ENCODE measurements around the gene SAMHD1. TPM values are rescaled to one million over a fixed set of nuclear protein-coding genes. Genes with fewer than 3 reads are reported as not detected.

Gene SAMHD1
- total and polyA plus RNA-seq, 2 experiments from 2014 or later = 7.3 to 10.3 TPM

DNA sequence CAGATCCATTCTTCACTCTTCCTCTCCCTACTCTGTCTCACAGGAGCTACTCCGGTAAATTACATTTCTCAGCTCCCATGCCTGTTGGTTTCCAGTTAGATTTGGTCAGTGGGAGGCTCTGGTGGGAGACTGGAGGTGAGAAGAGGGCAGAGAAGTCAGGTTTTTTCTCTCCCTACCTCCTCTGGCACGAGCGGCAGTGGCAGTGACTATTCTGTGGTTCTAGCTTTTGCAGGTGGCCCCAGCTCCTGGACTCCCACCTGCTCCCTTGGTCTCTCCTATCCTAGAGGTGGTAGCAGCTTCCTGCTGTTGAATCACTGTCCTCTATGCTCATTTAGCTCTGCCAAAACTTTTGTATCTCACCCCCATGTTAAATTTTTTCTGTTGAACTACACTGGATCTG lies 57.7 kb downstream of the SAMHD1 start:
- Histone ChIP-seq H3K36me3 (no peaks in the 10 kb centered on the region), H3K9me3 (ENCODE audit: low read depth) (no peaks in the 10 kb centered on the region), H3K4me3 (no peak overlapping the region), H3K4me1 (ENCODE audit: low read depth) (no peaks in the 10 kb centered on the region), H3K27me3 (no peaks in the 10 kb centered on the region), H3K27ac (no peak overlapping the region)
- TF ChIP-seq, protein P1, sequence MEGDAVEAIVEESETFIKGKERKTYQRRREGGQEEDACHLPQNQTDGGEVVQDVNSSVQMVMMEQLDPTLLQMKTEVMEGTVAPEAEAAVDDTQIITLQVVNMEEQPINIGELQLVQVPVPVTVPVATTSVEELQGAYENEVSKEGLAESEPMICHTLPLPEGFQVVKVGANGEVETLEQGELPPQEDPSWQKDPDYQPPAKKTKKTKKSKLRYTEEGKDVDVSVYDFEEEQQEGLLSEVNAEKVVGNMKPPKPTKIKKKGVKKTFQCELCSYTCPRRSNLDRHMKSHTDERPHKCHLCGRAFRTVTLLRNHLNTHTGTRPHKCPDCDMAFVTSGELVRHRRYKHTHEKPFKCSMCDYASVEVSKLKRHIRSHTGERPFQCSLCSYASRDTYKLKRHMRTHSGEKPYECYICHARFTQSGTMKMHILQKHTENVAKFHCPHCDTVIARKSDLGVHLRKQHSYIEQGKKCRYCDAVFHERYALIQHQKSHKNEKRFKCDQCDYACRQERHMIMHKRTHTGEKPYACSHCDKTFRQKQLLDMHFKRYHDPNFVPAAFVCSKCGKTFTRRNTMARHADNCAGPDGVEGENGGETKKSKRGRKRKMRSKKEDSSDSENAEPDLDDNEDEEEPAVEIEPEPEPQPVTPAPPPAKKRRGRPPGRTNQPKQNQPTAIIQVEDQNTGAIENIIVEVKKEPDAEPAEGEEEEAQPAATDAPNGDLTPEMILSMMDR (IDR thresholded peaks at IDR 0.05; ENCODE audit: low read depth, low read length) = no peak
- DNase-seq (ENCODE audit: low read depth in 1 of 2, low spot score in 1 of 2) = no peak

DNA sequence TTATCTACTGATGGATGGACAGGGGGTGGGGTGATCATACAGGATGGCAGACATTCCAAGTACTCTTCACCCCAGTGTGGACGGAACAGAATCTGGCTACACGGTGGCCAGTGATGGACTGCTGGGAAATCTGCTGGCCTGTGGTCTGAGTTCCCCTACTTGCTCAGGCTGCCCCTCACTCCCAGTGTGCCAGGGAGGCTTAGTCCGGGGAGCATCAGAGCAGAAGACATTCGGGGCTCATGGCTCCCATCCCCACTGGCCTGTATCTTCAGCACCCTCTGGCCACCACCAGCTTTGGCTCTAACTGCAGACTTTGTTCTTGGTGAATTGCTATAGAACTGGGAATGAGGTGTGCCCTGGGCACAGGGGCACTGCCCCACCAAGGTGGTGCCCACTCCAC lies 60.3 kb downstream of the SAMHD1 start:
- no peak for DNase-seq (ENCODE audit: low read depth in 1 of 2, low spot score in 1 of 2)
- Histone ChIP-seq H3K27ac (no peak overlapping the region), H3K27me3 (no peaks in the 10 kb centered on the region), H3K4me1 (ENCODE audit: low read depth) (no peaks in the 10 kb centered on the region), H3K4me3 (no peak overlapping the region), H3K9me3 (ENCODE audit: low read depth) (no peaks in the 10 kb centered on the region), H3K36me3 (no peaks in the 10 kb centered on the region)
- TF ChIP-seq, protein P1 (IDR thresholded peaks at IDR 0.05; ENCODE audit: low read depth, low read length) = no peak

DNA sequence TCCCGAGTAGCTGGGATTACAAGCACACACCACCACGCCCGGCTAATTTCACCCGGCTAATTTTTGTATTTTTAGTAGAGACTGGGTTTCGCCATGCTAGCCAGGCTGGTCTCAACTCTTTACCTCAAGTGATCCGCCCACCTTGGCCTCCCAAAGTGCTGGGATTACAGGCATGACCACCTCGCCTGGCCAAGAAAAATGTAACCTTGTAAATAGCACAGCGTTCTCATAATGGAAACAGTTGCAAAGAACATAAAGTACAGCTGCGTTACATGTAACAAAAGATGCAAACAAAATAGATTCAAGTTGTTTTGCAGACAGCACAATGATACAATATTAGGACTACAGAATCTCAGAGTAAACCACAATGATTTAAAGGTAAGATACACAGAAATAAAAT lies 60.9 kb downstream of the SAMHD1 start:
- Histone ChIP-seq H3K4me3 (no peak overlapping the region), H3K36me3 (no peaks in the 10 kb centered on the region), H3K4me1 (ENCODE audit: low read depth) (no peaks in the 10 kb centered on the region), H3K27ac (no peak overlapping the region), H3K9me3 (ENCODE audit: low read depth) (no peaks in the 10 kb centered on the region), H3K27me3 (no peaks in the 10 kb centered on the region)
- no peak for DNase-seq (ENCODE audit: low read depth in 1 of 2, low spot score in 1 of 2)
- TF ChIP-seq, protein P1 (IDR thresholded peaks at IDR 0.05; ENCODE audit: low read depth, low read length) = no peak

DNA sequence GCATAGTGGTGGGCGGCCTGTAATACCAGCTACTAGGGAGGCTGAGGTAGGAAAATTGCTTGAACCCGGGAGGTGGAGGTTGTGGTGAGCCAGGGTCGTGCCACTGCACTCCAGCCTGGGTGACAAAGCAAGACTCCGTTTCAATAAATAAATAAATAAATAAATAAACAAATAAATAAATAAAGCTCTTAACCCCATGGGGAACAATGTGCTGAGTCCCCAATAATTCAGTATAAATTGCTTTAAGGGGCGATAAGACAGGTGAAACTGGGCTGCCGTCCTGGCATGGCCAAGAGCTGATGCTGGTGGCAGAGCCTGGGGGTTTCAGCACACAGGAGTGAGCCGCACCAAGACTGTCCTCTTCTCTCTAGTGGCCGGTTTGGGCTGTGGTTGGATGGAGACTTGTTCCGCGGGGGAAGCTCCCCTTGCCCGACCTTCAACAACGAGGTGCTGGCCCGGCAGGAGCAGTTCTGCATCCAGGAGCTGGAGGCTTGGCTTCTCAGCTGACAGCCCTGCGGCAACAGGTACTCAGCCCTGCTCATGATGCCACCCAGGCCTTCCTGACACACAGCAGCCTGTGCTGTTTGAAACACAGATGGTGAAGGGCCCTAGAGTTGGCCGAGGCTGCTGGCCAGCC lies 62.5 kb downstream of the SAMHD1 start:
- TF ChIP-seq, protein P1 (IDR thresholded peaks at IDR 0.05; ENCODE audit: low read depth, low read length) = no peak
- no peak for DNase-seq (ENCODE audit: low read depth in 1 of 2, low spot score in 1 of 2)
- Histone ChIP-seq H3K27ac (no peak overlapping the region), H3K4me1 (ENCODE audit: low read depth) (no peaks in the 10 kb centered on the region), H3K27me3 (no peaks in the 10 kb centered on the region), H3K4me3 (no peak overlapping the region), H3K9me3 (ENCODE audit: low read depth) (no peaks in the 10 kb centered on the region), H3K36me3 (no peaks in the 10 kb centered on the region)

DNA sequence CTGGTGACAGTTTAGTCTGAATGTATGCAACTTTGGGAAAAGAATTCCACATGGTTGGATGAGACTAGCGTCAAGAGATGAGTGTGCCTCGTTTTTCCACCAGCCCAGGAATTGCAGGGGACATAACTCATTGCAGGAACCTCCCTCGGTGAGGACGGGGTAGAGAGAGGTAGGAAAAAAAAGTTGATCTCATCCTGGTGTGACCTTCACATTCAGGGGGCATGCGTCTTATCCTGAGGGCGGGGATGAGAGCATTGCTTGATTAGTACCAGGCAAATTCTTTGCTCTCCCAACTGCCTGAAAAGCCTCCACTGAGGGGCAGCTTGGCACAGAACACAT lies 63.8 kb downstream of the SAMHD1 start:
- Histone ChIP-seq H3K27me3 (no peaks in the 10 kb centered on the region), H3K4me1 (ENCODE audit: low read depth) (no peaks in the 10 kb centered on the region), H3K4me3 (no peak overlapping the region), H3K36me3 (no peaks in the 10 kb centered on the region), H3K9me3 (ENCODE audit: low read depth) (no peaks in the 10 kb centered on the region), H3K27ac (no peak overlapping the region)
- DNase-seq (ENCODE audit: low read depth in 1 of 2, low spot score in 1 of 2) = peak in 1 of 2 donors; percentile 15
- TF ChIP-seq, protein P1 (IDR thresholded peaks at IDR 0.05; ENCODE audit: low read depth, low read length) = no peak
